ENCODE data around the gene AFAP1. TPM values are rescaled to one million over a fixed set of nuclear protein-coding genes. Genes with fewer than 3 reads are reported as not detected.

The AFAP1 gene
- total and polyA plus RNA-seq, 2 donors (not counting 3 experiments of a cell fraction or from before 2014, with no cell fraction given) = 32.3 to 103 TPM

GRCh38 chr4:7829652-7830580 is 109.7 kb downstream of the AFAP1 start:
- intact Hi-C loops (cut with micrococcal nuclease) (no loop called here), dilution Hi-C loops (cut with MboI; ENCODE audit: extremely low pct_ligation_motif_present, low sequenced_read_pairs) (no loop called here)
- FAIRE-seq (no peak), DNase-seq (ENCODE audit: low read depth, low spot score) (no peak)
- no peaks in the 10 kb centered on the region for H4K20me1 ChIP-seq (replicated peaks; ENCODE audit: control insufficient read depth, extremely low read depth, insufficient read depth, low read length)
- H3K36me3 ChIP-seq (ENCODE audit: control insufficient read depth in 2 of 2, extremely low read depth in 1 of 2, insufficient read depth in 2 of 2, low read length in 2 of 2) = peaks cover 10% of the 10 kb centered on the region in 2 experiments
- POLR2A ChIA-PET = interaction anchor here (0.6 kb wide), 1 partner anchor 20 kb away, joined by 3 read pairs; no protein-coding TSS in a partner anchor
- H3K9ac ChIP-seq (replicated peaks; ENCODE audit: extremely low read depth, insufficient read depth, low read length) = peak overlapping the region; percentile 46
- peaks cover 56% of the 10 kb centered on the region for H3K4me1 ChIP-seq (ENCODE audit: control insufficient read depth, extremely low read depth, insufficient read depth, low read length)
- H2AFZ ChIP-seq (ENCODE audit: low read depth, low read length) = no peak overlapping the region
- H3K9me1 ChIP-seq (replicated peaks; ENCODE audit: control insufficient read depth, extremely low read depth, insufficient read depth, low read length) = no peaks in the 10 kb centered on the region
- H3K79me2 ChIP-seq (ENCODE audit: control insufficient read depth, insufficient read depth, low read length) = peaks cover 66% of the 10 kb centered on the region
- peak overlapping the region; percentile 88 for H3K27ac ChIP-seq (ENCODE audit: insufficient read depth, low read depth, low read length)
- no peak for TF ChIP-seq POLR2AphosphoS5 (IDR thresholded peaks at IDR 0.05; ENCODE audit: insufficient read depth, low read depth, low read length)
- no peak for TF ChIP-seq GATA2 (IDR thresholded peaks at IDR 0.05; ENCODE audit: insufficient read depth, insufficient read length, low read depth, low read length)
- no peak for TF ChIP-seq MAX (IDR thresholded peaks at IDR 0.05; ENCODE audit: insufficient read depth, insufficient read length)
- no peak for TF ChIP-seq POLR2A (IDR thresholded peaks at IDR 0.05; ENCODE audit: low read depth, low read length)
- no peak for TF ChIP-seq MYC (IDR thresholded peaks at IDR 0.05; ENCODE audit: low read depth, low read length)
- TF ChIP-seq CTCF (IDR thresholded peaks at IDR 0.05; ENCODE audit: extremely low read depth in 1 of 2, insufficient read depth in 1 of 2, low read depth in 1 of 2, low read length in 2 of 2) = no peak
- no peak for TF ChIP-seq EZH2 (IDR thresholded peaks at IDR 0.05; ENCODE audit: borderline replicate concordance, low read depth, low read length, severe bottlenecking)
- no peak for TF ChIP-seq JUN (IDR thresholded peaks at IDR 0.05; ENCODE audit: borderline replicate concordance, insufficient read depth, insufficient read length, low read depth)
- TF ChIP-seq FOS (IDR thresholded peaks at IDR 0.05; ENCODE audit: borderline replicate concordance, insufficient read depth, low read length) = no peak
- no TSS peak for BruUV-seq (replicated peaks)
- H3K4me3 ChIP-seq (replicated peaks in 1 of 3; ENCODE audit: insufficient read depth in 1 of 3, low read depth in 1 of 3, low read length in 3 of 3) = no peak overlapping the region
- H3K27me3 ChIP-seq (ENCODE audit: control insufficient read depth in 2 of 2, insufficient read depth in 2 of 2, low read length in 2 of 2) = no peaks in the 10 kb centered on the region
- CTCF ChIA-PET = interaction anchor here (4.0 kb wide), 1 partner anchor 25 kb away, joined by 23 read pairs; no protein-coding TSS in a partner anchor
- H3K9me3 ChIP-seq (replicated peaks; ENCODE audit: control insufficient read depth, insufficient read depth, low read length) = no peaks in the 10 kb centered on the region
- no peak overlapping the region for H3K4me2 ChIP-seq (ENCODE audit: insufficient read depth, low read length)
